ENCODE results near the gene LRRC58. TPM values are rescaled to one million over a fixed set of nuclear protein-coding genes. Genes with fewer than 3 reads are reported as not detected.

LRRC58 gene
- total and polyA plus RNA-seq, 4 donors, result 4.6 to 18.0 (median 10.4) TPM

- H3K27me3 ChIP-seq (ENCODE audit: control insufficient read depth in 4 of 4, insufficient read depth in 4 of 4, low read length in 3 of 4), result peaks cover 0 to 2% (median 0%) of the 10 kb centered on the region in 4 donors
- H3K36me3 ChIP-seq (ENCODE audit: control insufficient read depth in 4 of 4, insufficient read depth in 3 of 4, low read depth in 1 of 4, low read length in 3 of 4), result no peaks in the 10 kb centered on the region
- 89% methylated on average over 24 of the region's 24 CpGs for WGBS
- H3K27ac ChIP-seq (ENCODE audit: low read depth in 1 of 2, low read length in 2 of 2), result no peak overlapping the region
- no peak for DNase-seq (ENCODE audit: low spot score)
- H3K9ac ChIP-seq (ENCODE audit: low read depth in 1 of 2, low read length in 2 of 2), result no peak overlapping the region
- H3K4me3 ChIP-seq (ENCODE audit: low read depth in 1 of 3, low read length in 3 of 3), result no peak overlapping the region
- H3K4me1 ChIP-seq (ENCODE audit: control insufficient read depth in 4 of 4, insufficient read depth in 4 of 4, low read length in 3 of 4), result no peaks in the 10 kb centered on the region
- no peaks in the 10 kb centered on the region for H3K9me3 ChIP-seq (ENCODE audit: control insufficient read depth in 4 of 4, low read length in 3 of 4)
- TF ChIP-seq EGR1 (IDR thresholded peaks at IDR 0.05; ENCODE audit: low read depth in 2 of 2), result no peak
These were observed 37.0 kb downstream of the LRRC58 start for GRCh38 chr3:120311863-120312794.

GRCh38 chr3:120306519-120307455 lies 42.4 kb downstream of the LRRC58 start:
- 70% methylated on average over 72 of the region's 72 CpGs for WGBS
- no peak for DNase-seq (ENCODE audit: low spot score)
- Histone ChIP-seq H3K9ac (ENCODE audit: low read depth in 1 of 2, low read length in 2 of 2) (no peak overlapping the region), H3K4me1 (ENCODE audit: control insufficient read depth in 4 of 4, insufficient read depth in 4 of 4, low read length in 3 of 4) (no peaks in the 10 kb centered on the region), H3K27ac (ENCODE audit: low read depth in 1 of 2, low read length in 2 of 2) (no peak overlapping the region), H3K27me3 (ENCODE audit: control insufficient read depth in 4 of 4, insufficient read depth in 4 of 4, low read length in 3 of 4) (peaks cover 0 to 2% (median 0%) of the 10 kb centered on the region in 4 donors), H3K4me3 (ENCODE audit: low read depth in 1 of 3, low read length in 3 of 3) (no peak overlapping the region), H3K9me3 (ENCODE audit: control insufficient read depth in 4 of 4, low read length in 3 of 4) (no peaks in the 10 kb centered on the region), H3K36me3 (ENCODE audit: control insufficient read depth in 4 of 4, insufficient read depth in 3 of 4, low read depth in 1 of 4, low read length in 3 of 4) (no peaks in the 10 kb centered on the region)
- TF ChIP-seq, protein P1, sequence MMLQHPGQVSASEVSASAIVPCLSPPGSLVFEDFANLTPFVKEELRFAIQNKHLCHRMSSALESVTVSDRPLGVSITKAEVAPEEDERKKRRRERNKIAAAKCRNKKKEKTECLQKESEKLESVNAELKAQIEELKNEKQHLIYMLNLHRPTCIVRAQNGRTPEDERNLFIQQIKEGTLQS (IDR thresholded peaks at IDR 0.05), result no peak
- TF ChIP-seq RAD21 (IDR thresholded peaks at IDR 0.05) (no peak), MAX (IDR thresholded peaks at IDR 0.05) (no peak), NR2F2 (IDR thresholded peaks at IDR 0.05) (no peak), GABPA (IDR thresholded peaks at IDR 0.05 in 1 of 2, conservative IDR thresholded peaks at IDR 0.05 in 1 of 2) (no peak), RXRA (IDR thresholded peaks at IDR 0.05) (no peak), JUND (IDR thresholded peaks at IDR 0.05) (no peak), EGR1 (IDR thresholded peaks at IDR 0.05; ENCODE audit: low read depth in 2 of 2) (no peak), FOXA1 (IDR thresholded peaks at IDR 0.05) (no peak), YY1 (IDR thresholded peaks at IDR 0.05) (no peak), TAF1 (conservative IDR thresholded peaks at IDR 0.05) (no peak), HNF4A (conservative IDR thresholded peaks at IDR 0.05) (no peak), FOXA2 (IDR thresholded peaks at IDR 0.05) (no peak), SP1 (IDR thresholded peaks at IDR 0.05) (no peak), REST (IDR thresholded peaks at IDR 0.05) (no peak), HNF4G (IDR thresholded peaks at IDR 0.05) (no peak)
- TF ChIP-seq, protein P2, sequence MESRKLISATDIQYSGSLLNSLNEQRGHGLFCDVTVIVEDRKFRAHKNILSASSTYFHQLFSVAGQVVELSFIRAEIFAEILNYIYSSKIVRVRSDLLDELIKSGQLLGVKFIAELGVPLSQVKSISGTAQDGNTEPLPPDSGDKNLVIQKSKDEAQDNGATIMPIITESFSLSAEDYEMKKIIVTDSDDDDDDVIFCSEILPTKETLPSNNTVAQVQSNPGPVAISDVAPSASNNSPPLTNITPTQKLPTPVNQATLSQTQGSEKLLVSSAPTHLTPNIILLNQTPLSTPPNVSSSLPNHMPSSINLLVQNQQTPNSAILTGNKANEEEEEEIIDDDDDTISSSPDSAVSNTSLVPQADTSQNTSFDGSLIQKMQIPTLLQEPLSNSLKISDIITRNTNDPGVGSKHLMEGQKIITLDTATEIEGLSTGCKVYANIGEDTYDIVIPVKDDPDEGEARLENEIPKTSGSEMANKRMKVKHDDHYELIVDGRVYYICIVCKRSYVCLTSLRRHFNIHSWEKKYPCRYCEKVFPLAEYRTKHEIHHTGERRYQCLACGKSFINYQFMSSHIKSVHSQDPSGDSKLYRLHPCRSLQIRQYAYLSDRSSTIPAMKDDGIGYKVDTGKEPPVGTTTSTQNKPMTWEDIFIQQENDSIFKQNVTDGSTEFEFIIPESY (IDR thresholded peaks at IDR 0.05), result no peak
- TF ChIP-seq, protein P3, sequence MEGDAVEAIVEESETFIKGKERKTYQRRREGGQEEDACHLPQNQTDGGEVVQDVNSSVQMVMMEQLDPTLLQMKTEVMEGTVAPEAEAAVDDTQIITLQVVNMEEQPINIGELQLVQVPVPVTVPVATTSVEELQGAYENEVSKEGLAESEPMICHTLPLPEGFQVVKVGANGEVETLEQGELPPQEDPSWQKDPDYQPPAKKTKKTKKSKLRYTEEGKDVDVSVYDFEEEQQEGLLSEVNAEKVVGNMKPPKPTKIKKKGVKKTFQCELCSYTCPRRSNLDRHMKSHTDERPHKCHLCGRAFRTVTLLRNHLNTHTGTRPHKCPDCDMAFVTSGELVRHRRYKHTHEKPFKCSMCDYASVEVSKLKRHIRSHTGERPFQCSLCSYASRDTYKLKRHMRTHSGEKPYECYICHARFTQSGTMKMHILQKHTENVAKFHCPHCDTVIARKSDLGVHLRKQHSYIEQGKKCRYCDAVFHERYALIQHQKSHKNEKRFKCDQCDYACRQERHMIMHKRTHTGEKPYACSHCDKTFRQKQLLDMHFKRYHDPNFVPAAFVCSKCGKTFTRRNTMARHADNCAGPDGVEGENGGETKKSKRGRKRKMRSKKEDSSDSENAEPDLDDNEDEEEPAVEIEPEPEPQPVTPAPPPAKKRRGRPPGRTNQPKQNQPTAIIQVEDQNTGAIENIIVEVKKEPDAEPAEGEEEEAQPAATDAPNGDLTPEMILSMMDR (IDR thresholded peaks at IDR 0.05; ENCODE audit: low read depth, low read length, missing input control), result no peak
